AG08395 (cell line): ENCODE data around the gene RGL3.
"Not testable (repeated sequence)": the region's sequence is repeated elsewhere in the genome, so short reads cannot be mapped to it uniquely, and the experiment has no call there.

ENCODE experiments used
- DNase-seq: peaks from one replicate; pipeline ENCODE4 v3.0.0; 2012; ENCODE audit warnings: mixed read lengths, low spot score

The RGL3 gene

GRCh38 chr19:11383706-11384048, 35.4 kb downstream of the RGL3 start:
- no peak for DNase-seq

GRCh38 chr19:11382898-11383705, 36.0 kb downstream of the RGL3 start:
- DNase-seq = peak; percentile 44

GRCh38 chr19:11380653-11381537, 38.2 kb downstream of the RGL3 start:
- DNase-seq = peak; percentile 99

GRCh38 chr19:11379857-11380350, 39.2 kb downstream of the RGL3 start:
- DNase-seq = no peak

GRCh38 chr19:11379269-11379845, 39.8 kb downstream of the RGL3 start:
- DNase-seq = not testable (repeated sequence)

GRCh38 chr19:11378319-11379189, 40.6 kb downstream of the RGL3 start:
- peak; percentile 83 for DNase-seq

- DNase-seq = no peak
These were observed 41.4 kb downstream of the RGL3 start for GRCh38 chr19:11377756-11378155.

- peak; percentile 64 for DNase-seq
These were observed 41.9 kb downstream of the RGL3 start for GRCh38 chr19:11377237-11377636.

- DNase-seq = no peak
These were observed 43.8 kb downstream of the RGL3 start for GRCh38 chr19:11375143-11375948.

- peak; percentile 100 for DNase-seq
These were observed 44.5 kb downstream of the RGL3 start, which contains the start of gene SWSAP1 for GRCh38 chr19:11374433-11375142. SWSAP1 (plus strand) TSS chr19:11374666; CDS start chr19:11374681, 15 bp downstream.

GRCh38 chr19:11373885-11374432, 45.2 kb downstream of the RGL3 start:
- no peak for DNase-seq

- DNase-seq = no peak
These were observed 45.8 kb downstream of the RGL3 start for GRCh38 chr19:11373166-11373884.

- DNase-seq = no peak
These were observed 48.4 kb downstream of the RGL3 start for GRCh38 chr19:11370744-11371143.

GRCh38 chr19:11367528-11367927, 51.6 kb downstream of the RGL3 start:
- no peak for DNase-seq

- no peak for DNase-seq
These were observed 53.5 kb downstream of the RGL3 start for GRCh38 chr19:11365557-11366117.

- DNase-seq = no peak
These were observed 54.2 kb downstream of the RGL3 start for GRCh38 chr19:11364935-11365334.

- no peak for DNase-seq
These were observed 54.7 kb downstream of the RGL3 start for GRCh38 chr19:11364296-11364904.

GRCh38 chr19:11363881-11364280, 55.2 kb downstream of the RGL3 start:
- no peak for DNase-seq
